Superior temporal gyrus (tissue), 1 donor: Measurements from ENCODE around the gene UTS2B.

ENCODE experiments used
- DNase-seq: peaks from one replicate; pipeline ENCODE4 v3.0.0-alpha.2; 2016; ENCODE audit errors: extremely low spot score

Gene UTS2B, protein sequence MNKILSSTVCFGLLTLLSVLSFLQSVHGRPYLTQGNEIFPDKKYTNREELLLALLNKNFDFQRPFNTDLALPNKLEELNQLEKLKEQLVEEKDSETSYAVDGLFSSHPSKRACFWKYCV

DNA sequence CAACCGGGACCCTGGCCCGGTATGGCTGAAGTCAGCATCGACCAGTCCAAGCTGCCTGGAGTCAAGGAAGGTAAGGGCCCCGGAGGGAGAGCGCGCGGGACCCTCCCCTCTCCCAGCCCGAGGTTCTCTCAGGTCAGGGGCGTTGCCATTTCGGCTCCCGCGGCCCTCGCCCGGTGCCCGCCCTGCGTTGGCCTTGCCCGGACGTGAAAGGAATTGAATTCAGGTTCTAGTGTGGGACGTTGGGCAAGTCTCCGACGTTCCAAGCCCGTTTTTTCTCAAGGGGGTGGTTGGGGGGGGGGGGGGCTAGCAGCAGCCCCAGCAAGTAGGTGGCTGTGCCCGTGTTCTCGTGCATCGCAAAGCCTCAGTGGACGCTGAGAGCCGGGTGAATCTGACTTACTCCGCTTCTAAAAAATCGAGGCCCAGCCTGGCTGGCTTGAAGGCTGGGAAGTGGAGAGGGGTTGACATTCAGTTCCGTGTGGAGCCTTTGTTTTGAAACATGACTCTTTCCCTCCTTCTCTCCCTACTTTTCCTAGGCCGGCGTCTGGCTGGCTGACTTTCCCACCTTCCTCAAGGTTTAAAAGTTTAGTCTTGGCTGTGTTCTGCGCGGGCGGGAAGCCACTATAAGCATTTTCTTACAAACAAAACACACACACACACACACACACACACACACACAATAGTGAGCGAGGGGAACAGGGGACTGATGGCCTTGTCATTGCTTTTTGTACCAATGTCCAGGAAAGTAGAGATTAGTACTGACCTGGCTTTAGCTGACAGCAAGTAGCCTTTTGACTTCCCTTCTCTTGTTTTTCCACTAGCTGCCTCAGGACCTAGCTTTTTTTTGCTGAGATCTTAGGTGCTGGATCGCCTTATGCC lies at the start of gene UTS2B:
Gene UTS2B (minus strand): TSS at position 873 of the 876 bp plus-strand sequence. CDS start 48,337 bp downstream, outside the sequence.
- no peak for DNase-seq

DNA sequence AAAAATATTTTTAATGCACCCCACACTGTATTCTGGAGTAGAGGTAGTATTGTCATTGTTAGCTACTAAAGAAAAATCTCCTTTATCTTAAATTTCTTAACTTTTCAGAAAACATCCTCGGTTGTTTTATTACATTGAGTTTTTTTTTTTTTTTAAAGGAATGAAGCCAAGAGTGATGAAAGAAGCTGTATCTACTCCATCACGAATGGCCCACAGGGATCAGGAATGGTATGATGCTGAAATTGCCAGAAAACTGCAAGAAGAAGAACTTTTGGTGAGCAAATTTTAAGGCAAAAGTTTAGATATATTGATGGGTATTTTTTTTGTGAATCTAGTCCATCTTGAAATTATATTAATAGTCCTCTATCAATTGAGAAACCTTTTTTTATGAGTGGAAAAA lies 49.7 kb upstream of the UTS2B start:
- no peak for DNase-seq

DNA sequence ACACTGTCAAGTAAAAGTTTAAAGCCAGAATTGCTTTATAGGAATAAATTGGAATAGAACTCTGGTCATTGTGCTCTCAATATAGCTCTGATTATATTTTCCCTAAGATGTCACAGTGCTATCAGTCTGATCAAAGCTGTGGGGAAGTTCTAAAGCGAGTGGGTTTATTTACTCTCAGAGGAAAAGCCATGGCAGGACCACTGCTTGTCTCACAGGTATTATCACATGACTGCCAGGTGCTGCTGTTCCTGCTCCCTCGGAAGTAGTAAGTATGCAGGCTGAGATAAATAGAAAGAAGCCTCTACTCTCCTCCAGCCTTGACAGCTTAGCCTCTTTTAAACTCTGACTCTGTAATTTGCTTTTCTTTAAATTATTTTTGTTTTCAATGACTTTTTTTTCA lies 49.1 kb upstream of the UTS2B start:
- no peak for DNase-seq

- DNase-seq = no peak
Observed at GRCh38 chr3:191378142-191378812, 48.0 kb upstream of the UTS2B start.

GRCh38 chr3:191376516-191377141 lies 46.3 kb upstream of the UTS2B start:
- DNase-seq = no peak

DNA sequence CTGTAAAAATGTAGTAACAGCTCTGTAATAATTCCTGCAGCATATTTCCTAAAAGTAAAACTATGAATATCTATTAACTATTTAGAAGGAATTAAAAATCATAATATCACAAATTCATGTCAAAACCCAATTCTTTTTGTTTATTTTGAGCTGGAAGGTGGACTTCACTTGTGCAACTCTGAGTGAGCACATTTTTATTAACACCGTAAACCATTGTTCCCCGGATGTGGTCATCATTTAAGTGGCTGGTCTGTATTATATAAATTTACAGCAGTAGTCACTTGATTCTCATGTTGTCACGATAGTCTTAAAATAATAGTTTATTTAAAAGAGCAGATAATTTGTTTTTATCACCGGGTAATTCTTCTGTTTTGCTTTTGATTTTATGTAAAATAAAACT lies 43.0 kb upstream of the UTS2B start:
- no peak for DNase-seq

- DNase-seq = no peak
Observed at GRCh38 chr3:191372122-191372521, 41.8 kb upstream of the UTS2B start.

- no peak for DNase-seq
Observed at GRCh38 chr3:191369616-191370010, 39.3 kb upstream of the UTS2B start.

GRCh38 chr3:191368755-191369615 lies 38.7 kb upstream of the UTS2B start:
- no peak for DNase-seq

DNA sequence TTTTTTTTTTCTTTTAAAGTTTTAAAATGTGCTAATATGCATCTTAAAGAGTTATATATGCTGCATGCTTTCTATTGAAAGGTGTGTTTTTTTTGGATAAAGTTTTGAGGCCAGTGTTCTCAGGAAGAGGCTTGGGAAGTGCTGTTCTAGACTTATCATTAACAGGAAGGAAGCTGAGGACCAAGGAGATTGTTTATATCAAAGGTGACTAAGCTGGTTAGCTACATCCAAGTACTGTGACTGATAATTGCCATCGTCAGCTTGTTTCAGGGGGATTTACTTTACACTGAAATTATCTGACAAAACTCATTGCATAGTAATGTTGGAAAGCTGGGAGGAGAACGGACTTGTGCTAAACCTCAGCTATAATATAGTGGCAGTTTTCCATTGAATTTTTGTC lies 36.3 kb upstream of the UTS2B start:
- DNase-seq = no peak

DNA sequence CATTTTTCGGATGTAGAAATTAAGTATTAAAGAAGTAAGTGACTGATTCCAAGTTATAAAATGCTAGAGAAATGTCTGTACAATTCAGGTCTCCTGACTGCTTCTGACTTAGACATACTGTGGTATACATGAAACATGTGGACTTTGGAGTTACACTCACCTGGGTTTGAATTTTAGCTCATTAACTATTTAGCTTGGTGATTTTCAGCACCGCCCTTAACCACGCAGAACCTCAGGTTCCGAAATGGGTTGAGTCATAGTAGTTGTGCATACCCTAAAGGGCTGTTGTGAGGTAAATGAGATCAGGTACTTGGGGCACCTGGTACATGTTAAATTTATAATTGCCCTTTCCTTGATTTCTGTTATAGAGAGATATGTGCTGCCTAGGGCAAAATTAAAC lies 32.9 kb upstream of the UTS2B start:
- DNase-seq = no peak

DNA sequence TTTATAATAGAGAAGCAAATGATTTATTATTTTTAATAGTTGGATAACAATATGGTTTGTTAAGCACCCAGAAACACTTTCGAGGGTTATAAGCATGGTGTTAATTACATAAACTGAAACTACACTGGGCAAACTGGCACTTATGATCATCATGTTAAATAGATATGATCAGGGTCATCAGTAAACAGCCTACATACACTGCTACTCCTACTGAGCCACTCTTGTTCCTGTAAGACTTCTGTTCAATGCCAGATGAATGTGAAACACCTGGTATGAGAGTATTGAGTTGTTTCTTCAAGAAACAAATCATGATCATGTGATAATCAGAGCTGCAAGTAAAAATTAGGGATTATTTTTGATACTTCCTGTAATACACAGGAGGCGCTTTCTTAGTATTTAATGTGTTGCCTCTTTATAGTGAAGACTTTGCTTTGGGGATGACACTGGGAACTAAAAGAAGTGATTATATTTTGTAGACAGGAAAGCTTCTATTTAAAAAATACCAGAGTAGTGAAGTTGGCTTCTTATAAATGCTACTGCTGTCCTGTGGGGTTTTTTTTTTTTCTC lies 32.3 kb upstream of the UTS2B start:
- DNase-seq = no peak

- DNase-seq = no peak
Observed at GRCh38 chr3:191362037-191362436, 31.7 kb upstream of the UTS2B start.

- no peak for DNase-seq
Observed at GRCh38 chr3:191361456-191361855, 31.1 kb upstream of the UTS2B start.

GRCh38 chr3:191360620-191361019 lies 30.3 kb upstream of the UTS2B start:
- no peak for DNase-seq

GRCh38 chr3:191358929-191359328 lies 28.6 kb upstream of the UTS2B start:
- DNase-seq = no peak

GRCh38 chr3:191357909-191358308 lies 27.6 kb upstream of the UTS2B start:
- no peak for DNase-seq

GRCh38 chr3:191356631-191357439 lies 26.5 kb upstream of the UTS2B start:
- no peak for DNase-seq

DNA sequence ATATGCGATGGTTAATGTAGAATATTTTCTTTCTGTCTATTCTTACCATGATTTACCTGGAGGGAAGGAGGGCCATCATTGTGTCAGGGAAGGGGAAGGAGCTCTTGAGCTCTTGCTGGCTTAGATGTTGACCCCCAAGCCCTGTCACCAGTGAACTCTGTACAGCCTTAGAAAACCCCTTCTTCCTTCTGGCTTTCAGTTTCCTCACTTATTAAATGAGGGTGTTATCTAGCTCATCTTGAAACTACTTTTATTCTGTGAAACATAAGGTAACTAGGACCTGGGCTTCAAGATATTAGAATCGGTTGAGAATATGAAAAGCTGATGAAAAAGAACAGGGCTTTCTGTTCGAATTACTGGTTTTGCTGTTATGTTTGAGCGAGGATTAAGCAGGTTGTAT lies 25.1 kb upstream of the UTS2B start:
- no peak for DNase-seq
